ENCODE data around the gene ITSN1.

ITSN1 gene

GRCh38 chr21:33712022-33712803 lies 69.9 kb downstream of the ITSN1 start:
- TF ChIP-seq SIN3A (IDR thresholded peaks at IDR 0.05; ENCODE audit: borderline replicate concordance, insufficient read depth, low read length) (no peak), TAF1 (IDR thresholded peaks at IDR 0.05; ENCODE audit: borderline replicate concordance, insufficient read depth, low read length) (no peak), FOXP2 (optimal IDR thresholded peaks at IDR 0.05; ENCODE audit: borderline replicate concordance, extremely low read depth, extremely low read length, insufficient read depth) (no peak), POLR2AphosphoS5 (IDR thresholded peaks at IDR 0.05; ENCODE audit: low read depth, low read length) (no peak)
- TF ChIP-seq, protein P1, sequence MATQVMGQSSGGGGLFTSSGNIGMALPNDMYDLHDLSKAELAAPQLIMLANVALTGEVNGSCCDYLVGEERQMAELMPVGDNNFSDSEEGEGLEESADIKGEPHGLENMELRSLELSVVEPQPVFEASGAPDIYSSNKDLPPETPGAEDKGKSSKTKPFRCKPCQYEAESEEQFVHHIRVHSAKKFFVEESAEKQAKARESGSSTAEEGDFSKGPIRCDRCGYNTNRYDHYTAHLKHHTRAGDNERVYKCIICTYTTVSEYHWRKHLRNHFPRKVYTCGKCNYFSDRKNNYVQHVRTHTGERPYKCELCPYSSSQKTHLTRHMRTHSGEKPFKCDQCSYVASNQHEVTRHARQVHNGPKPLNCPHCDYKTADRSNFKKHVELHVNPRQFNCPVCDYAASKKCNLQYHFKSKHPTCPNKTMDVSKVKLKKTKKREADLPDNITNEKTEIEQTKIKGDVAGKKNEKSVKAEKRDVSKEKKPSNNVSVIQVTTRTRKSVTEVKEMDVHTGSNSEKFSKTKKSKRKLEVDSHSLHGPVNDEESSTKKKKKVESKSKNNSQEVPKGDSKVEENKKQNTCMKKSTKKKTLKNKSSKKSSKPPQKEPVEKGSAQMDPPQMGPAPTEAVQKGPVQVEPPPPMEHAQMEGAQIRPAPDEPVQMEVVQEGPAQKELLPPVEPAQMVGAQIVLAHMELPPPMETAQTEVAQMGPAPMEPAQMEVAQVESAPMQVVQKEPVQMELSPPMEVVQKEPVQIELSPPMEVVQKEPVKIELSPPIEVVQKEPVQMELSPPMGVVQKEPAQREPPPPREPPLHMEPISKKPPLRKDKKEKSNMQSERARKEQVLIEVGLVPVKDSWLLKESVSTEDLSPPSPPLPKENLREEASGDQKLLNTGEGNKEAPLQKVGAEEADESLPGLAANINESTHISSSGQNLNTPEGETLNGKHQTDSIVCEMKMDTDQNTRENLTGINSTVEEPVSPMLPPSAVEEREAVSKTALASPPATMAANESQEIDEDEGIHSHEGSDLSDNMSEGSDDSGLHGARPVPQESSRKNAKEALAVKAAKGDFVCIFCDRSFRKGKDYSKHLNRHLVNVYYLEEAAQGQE (IDR thresholded peaks at IDR 0.05; ENCODE audit: insufficient read depth in 1 of 2, low read depth in 2 of 2, low read length in 2 of 2): no peak

GRCh38 chr21:33721081-33721480 lies 78.8 kb downstream of the ITSN1 start:
- TF ChIP-seq SIN3A (IDR thresholded peaks at IDR 0.05; ENCODE audit: borderline replicate concordance, insufficient read depth, low read length): no peak
- TF ChIP-seq POLR2AphosphoS5 (IDR thresholded peaks at IDR 0.05; ENCODE audit: low read depth, low read length): no peak
- TF ChIP-seq, protein P1 (IDR thresholded peaks at IDR 0.05; ENCODE audit: insufficient read depth in 1 of 2, low read depth in 2 of 2, low read length in 2 of 2): no peak
- no peak for TF ChIP-seq FOXP2 (optimal IDR thresholded peaks at IDR 0.05; ENCODE audit: borderline replicate concordance, extremely low read depth, extremely low read length, insufficient read depth)
- TF ChIP-seq TAF1 (IDR thresholded peaks at IDR 0.05; ENCODE audit: borderline replicate concordance, insufficient read depth, low read length): no peak

DNA sequence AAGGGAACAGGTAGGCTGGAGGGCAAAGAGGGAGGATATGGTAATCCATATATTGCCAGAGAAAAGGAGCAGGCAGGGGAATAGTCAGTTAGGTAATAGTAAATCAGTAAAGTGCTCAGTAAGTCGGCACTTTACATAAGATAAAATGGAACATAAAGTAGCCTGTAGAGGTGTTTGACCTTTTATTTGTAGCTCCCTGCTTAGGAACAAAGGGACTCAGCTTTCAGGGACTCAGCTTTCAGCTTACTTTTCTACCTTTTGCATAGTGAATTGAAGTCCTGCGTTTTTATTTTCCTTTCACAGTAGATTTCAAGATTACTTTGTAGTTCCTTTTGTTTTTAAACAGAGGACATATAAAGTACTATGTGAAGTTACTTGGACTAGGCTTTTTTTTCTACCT lies 87.3 kb downstream of the ITSN1 start:
- TF ChIP-seq, protein P1 (IDR thresholded peaks at IDR 0.05; ENCODE audit: insufficient read depth in 1 of 2, low read depth in 2 of 2, low read length in 2 of 2): no peak
- TF ChIP-seq POLR2AphosphoS5 (IDR thresholded peaks at IDR 0.05; ENCODE audit: low read depth, low read length): no peak
- TF ChIP-seq TAF1 (IDR thresholded peaks at IDR 0.05; ENCODE audit: borderline replicate concordance, insufficient read depth, low read length): no peak
- no peak for TF ChIP-seq SIN3A (IDR thresholded peaks at IDR 0.05; ENCODE audit: borderline replicate concordance, insufficient read depth, low read length)
- TF ChIP-seq FOXP2 (optimal IDR thresholded peaks at IDR 0.05; ENCODE audit: borderline replicate concordance, extremely low read depth, extremely low read length, insufficient read depth): no peak

DNA sequence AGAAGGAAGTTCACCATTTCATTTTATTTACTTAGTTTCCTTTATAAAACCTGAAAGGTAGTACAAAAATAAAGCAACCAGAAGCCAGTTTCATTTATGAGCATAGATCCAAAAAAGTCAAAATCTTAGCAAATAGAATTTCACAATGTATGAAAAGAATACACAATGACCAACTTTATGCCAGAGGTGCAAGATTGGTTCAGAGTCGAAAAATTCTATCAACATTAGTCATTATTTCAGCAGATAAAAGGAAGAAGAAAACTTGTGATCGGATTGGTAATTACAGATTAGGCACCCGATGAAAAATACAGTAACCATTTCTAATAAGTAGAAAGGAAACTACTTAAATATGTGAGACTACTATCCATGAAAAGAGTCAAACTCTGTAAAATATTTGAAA lies 89.1 kb downstream of the ITSN1 start:
- TF ChIP-seq SIN3A (IDR thresholded peaks at IDR 0.05; ENCODE audit: borderline replicate concordance, insufficient read depth, low read length) (no peak), TAF1 (IDR thresholded peaks at IDR 0.05; ENCODE audit: borderline replicate concordance, insufficient read depth, low read length) (no peak), POLR2AphosphoS5 (IDR thresholded peaks at IDR 0.05; ENCODE audit: low read depth, low read length) (no peak), FOXP2 (optimal IDR thresholded peaks at IDR 0.05; ENCODE audit: borderline replicate concordance, extremely low read depth, extremely low read length, insufficient read depth) (no peak)
- TF ChIP-seq, protein P1 (IDR thresholded peaks at IDR 0.05; ENCODE audit: insufficient read depth in 1 of 2, low read depth in 2 of 2, low read length in 2 of 2): no peak

All from PFSK-1 (cell line).